A673 (cell line): Measurements from ENCODE around the gene FRAS1. TPM values are rescaled to one million over a fixed set of nuclear protein-coding genes. Genes with fewer than 3 reads are reported as not detected.
A peak's percentile ranks its signal among the peaks of the same experiment; 100 is the strongest.

Experiments used
- BruUV-seq: library from RNA; stranded (reverse); fragments of 400-500 nt; replicated peaks from 2 replicates; lab custom pipeline; 2021; lab: Mats Ljungman, UMichigan
- CTCF ChIA-PET: fragments of 300-600 bp; sonication (Branson Sonifier 250); formaldehyde crosslinking; loops from one replicate; lab custom pipeline; 2022; ENCODE audit warnings: antibody characterized with exemption; lab: Charles Lee
- POLR2A ChIA-PET: fragments of 300-600 bp; sonication (Branson Sonifier 250); formaldehyde crosslinking; loops from one replicate; lab custom pipeline; 2022; ENCODE audit warnings: antibody characterized with exemption; ENCODE audit not compliant: low non-redundant PET; lab: Charles Lee
- DNase-seq: peaks from one replicate; pipeline ENCODE4 v3.0.0-alpha.2; 2015; ENCODE audit warnings: low spot score
- H3K27ac ChIP-seq: fragments of 200-600 bp; sonication (generic); 2 replicates; pipeline ENCODE4 v1.5.1; 2016; ENCODE audit warnings: mixed run types, low read depth, mild to moderate bottlenecking, mixed read lengths, antibody characterized with exemption, low read length; ENCODE audit not compliant: poor library complexity, severe bottlenecking
- H3K27me3 ChIP-seq: fragments of 200-600 bp; sonication (generic); replicated peaks from 2 replicates; pipeline ENCODE4 v1.6.1; 2017; ENCODE audit warnings: mixed run types, low read depth, mild to moderate bottlenecking, mixed read lengths, antibody characterized with exemption, low read length; ENCODE audit not compliant: insufficient read depth, poor library complexity
- H3K36me3 ChIP-seq: fragments of 200-600 bp; sonication (generic); 2 replicates; pipeline ENCODE4 v1.6.1; 2016; ENCODE audit warnings: mixed run types, mild to moderate bottlenecking, mixed read lengths, antibody characterized with exemption, low read length; ENCODE audit not compliant: insufficient read depth, poor library complexity, severe bottlenecking
- H3K4me1 ChIP-seq: fragments of 200-600 bp; sonication (generic); 2 replicates; pipeline ENCODE4 v1.6.1; 2017; ENCODE audit warnings: mixed run types, mild to moderate bottlenecking, mixed read lengths, antibody characterized with exemption, low read length; ENCODE audit not compliant: insufficient read depth, poor library complexity, severe bottlenecking
- H3K4me3 ChIP-seq: fragments of 200-600 bp; sonication (generic); 2 replicates; pipeline ENCODE4 v1.5.1; 2016; ENCODE audit warnings: low read depth, mixed run types, mild to moderate bottlenecking, mixed read lengths, low read length; ENCODE audit not compliant: poor library complexity, severe bottlenecking
- H3K9me3 ChIP-seq: fragments of 200-600 bp; sonication (generic); 2 replicates; pipeline ENCODE4 v1.6.1; 2016; ENCODE audit warnings: mixed run types, low read depth, mild to moderate bottlenecking, mixed read lengths, antibody characterized with exemption, low read length; ENCODE audit not compliant: poor library complexity, severe bottlenecking
- CTCF ChIP-seq: fragments of 300-800, 200-600 bp; sonication (generic); conservative IDR thresholded peaks from 2 replicates; pipeline ENCODE4 v1.5.1; 2017; ENCODE audit warnings: low read depth, mild to moderate bottlenecking, antibody characterized with exemption, low read length, moderate library complexity, mixed read lengths
- EZH2 ChIP-seq: fragments of 200-600 bp; sonication (generic); IDR thresholded peaks from 2 replicates; pipeline ENCODE4 v1.6.1; 2017; ENCODE audit warnings: borderline replicate concordance, low read depth, mild to moderate bottlenecking, mixed read lengths, antibody characterized with exemption, low read length; ENCODE audit not compliant: poor library complexity, severe bottlenecking
- intact Hi-C: fragments of 100-400 bp; cut with micrococcal nuclease; formaldehyde crosslinking; loops from one replicate; pipeline ENCODE4 v1.10.0; 2022; ENCODE audit not compliant: unreplicated experiment
- total RNA-seq: library from RNA; stranded (reverse); gene quantifications from 2 replicates; pipeline ENCODE4 v1.2.3, GENCODE V29; 2021

The FRAS1 gene
- total RNA-seq, 1 experiment from 2014 or later, result 0.06 TPM

- Histone ChIP-seq H3K36me3 (no peaks in the 10 kb centered on the region), H3K4me1 (no peaks in the 10 kb centered on the region), H3K27ac (no peak overlapping the region), H3K4me3 (no peak overlapping the region), H3K27me3 (no peaks in the 10 kb centered on the region), H3K9me3 (no peaks in the 10 kb centered on the region)
- POLR2A ChIA-PET, result no interaction called here
- no peak for TF ChIP-seq EZH2
- no peak for TF ChIP-seq CTCF
- no TSS peak for BruUV-seq
- intact Hi-C loops, result loop anchor here (10.0 kb wide), 1 partner anchor 518 kb away; no protein-coding TSS in a partner anchor
- DNase-seq, result no peak
- CTCF ChIA-PET, result no interaction called here
These were observed 455.3 kb downstream of the FRAS1 start for GRCh38 chr4:78512357-78512920.

- no peak for DNase-seq
- intact Hi-C loops, result loop anchor here (10.0 kb wide), 1 partner anchor 519 kb away; no protein-coding TSS in a partner anchor
- TF ChIP-seq CTCF (no peak), EZH2 (no peak)
- Histone ChIP-seq H3K27me3 (no peaks in the 10 kb centered on the region), H3K9me3 (no peaks in the 10 kb centered on the region), H3K4me3 (no peak overlapping the region), H3K4me1 (no peaks in the 10 kb centered on the region), H3K27ac (no peak overlapping the region), H3K36me3 (no peaks in the 10 kb centered on the region)
- CTCF ChIA-PET, result no interaction called here
- POLR2A ChIA-PET, result no interaction called here
- no TSS peak for BruUV-seq
These were observed 456.4 kb downstream of the FRAS1 start for GRCh38 chr4:78513411-78513975.

- TF ChIP-seq CTCF (peak; percentile 55), EZH2 (no peak)
- intact Hi-C loops, result loop anchor here (2.0 to 10.0 kb wide), 3 partner anchors 456 to 560 kb away; no protein-coding TSS in a partner anchor
- no TSS peak for BruUV-seq
- Histone ChIP-seq H3K27ac (no peak overlapping the region), H3K4me1 (no peaks in the 10 kb centered on the region), H3K9me3 (no peaks in the 10 kb centered on the region), H3K4me3 (no peak overlapping the region), H3K27me3 (no peaks in the 10 kb centered on the region), H3K36me3 (no peaks in the 10 kb centered on the region)
- CTCF ChIA-PET, result no interaction called here
- POLR2A ChIA-PET, result no interaction called here
- peak; percentile 15 for DNase-seq
These were observed 460.0 kb downstream of the FRAS1 start for GRCh38 chr4:78517050-78517652.
